ENCODE results near the gene SLC43A2.
"Not testable (repeated sequence)": the region's sequence is repeated elsewhere in the genome, so short reads cannot be mapped to it uniquely, and the experiment has no call there.

The SLC43A2 gene

GRCh38 chr17:1627982-1628855, at the start of gene SLC43A2:
Gene SLC43A2, minus strand, starts transcription at chr17:1628834. Its CDS starts 960 bp downstream, at chr17:1627874.
- peak; percentile 97 for DNase-seq (ENCODE audit: low spot score)

DNA sequence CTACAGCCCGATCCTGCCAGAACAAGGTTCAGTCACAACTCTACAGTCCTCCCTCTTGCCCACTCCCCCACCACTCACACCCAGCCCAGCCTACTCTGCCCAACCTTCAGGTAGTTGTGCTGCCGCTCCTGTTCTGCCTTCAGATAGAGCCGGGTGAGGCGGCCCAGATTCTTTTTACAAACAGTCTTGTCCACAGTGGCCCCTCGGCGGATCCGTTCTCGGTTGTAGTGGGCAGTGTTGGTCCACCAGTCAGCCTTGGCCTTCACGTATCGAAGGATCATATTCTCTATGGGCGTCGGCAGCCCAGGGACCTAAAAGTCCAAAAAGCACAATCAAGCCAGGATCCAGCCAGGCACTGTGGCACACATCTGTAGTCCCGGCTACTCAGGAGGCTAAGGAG, 47.8 kb upstream of the SLC43A2 start:
- DNase-seq (ENCODE audit: low spot score): no peak

- DNase-seq (ENCODE audit: low spot score): no peak
These were observed 44.6 kb upstream of the SLC43A2 start for GRCh38 chr17:1673041-1673785.

GRCh38 chr17:1663934-1664333, 35.3 kb upstream of the SLC43A2 start:
- DNase-seq (ENCODE audit: low spot score): not testable (repeated sequence)

GRCh38 chr17:1661045-1661444, 32.4 kb upstream of the SLC43A2 start:
- DNase-seq (ENCODE audit: low spot score): no peak

- DNase-seq (ENCODE audit: low spot score): no peak
These were observed 29.5 kb upstream of the SLC43A2 start for GRCh38 chr17:1658100-1658499.

- DNase-seq (ENCODE audit: low spot score): no peak
These were observed 25.1 kb upstream of the SLC43A2 start for GRCh38 chr17:1653735-1654134.

GRCh38 chr17:1652794-1653193, 24.2 kb upstream of the SLC43A2 start:
- not testable (repeated sequence) for DNase-seq (ENCODE audit: low spot score)

DNA sequence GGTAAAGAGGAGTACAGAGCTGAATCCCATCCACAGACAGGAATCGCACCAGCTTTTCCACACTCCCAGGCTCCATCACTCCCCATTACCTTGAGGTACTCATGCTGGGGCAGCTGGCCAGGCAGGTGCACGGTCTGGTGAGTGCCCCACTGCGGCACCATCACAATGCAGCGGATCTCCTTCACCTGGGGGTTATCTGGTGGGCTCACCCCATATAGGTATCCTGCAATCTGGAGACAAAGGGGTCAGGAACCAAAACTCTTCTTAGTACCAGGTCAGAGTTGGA, 22.9 kb upstream of the SLC43A2 start:
- DNase-seq (ENCODE audit: low spot score): no peak

DNA sequence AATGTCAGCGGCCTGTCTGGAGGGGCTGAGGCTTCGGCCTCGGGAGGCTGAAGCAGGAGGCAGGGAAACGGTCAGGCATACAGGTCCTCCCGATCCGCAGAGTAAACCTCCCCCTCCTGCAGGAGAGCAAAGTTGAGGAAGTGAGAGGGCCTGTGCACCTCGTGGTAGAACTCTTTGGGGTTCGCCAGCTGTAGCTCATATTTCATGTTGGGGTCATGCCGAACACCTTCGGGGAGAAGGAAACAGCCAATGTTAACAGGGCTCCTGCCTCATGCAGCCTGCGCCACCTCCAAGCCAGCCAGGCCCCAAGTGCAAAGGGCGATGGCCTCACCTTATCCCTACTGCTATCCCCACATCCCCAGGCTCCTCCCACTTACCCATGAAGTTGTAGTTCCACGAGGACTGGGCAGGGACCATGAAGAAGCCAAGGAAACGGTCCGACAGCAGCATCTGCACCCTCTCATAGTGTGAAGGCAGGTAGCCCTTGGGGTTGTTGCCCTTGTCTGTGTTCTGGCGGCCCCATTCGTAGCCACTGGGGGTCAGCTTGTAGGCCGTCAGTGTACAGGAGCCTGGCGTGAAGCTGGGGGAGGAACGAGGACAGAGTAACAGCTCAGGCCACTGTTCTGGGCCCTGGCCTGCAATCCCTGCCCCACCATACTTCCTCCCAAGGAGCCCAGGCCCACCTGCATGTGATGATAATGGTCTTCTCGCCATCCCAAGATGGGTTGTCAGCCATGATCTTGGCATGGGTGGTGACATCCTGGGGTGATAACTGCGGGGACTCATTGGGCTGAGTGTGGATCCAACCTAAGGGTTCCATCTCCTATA, 22.3 kb upstream of the SLC43A2 start:
- no peak for DNase-seq (ENCODE audit: low spot score)

- peak; percentile 57 for DNase-seq (ENCODE audit: low spot score)
These were observed 21.3 kb upstream of the SLC43A2 start, which contains the start of gene RILP for GRCh38 chr17:1649844-1650501. Gene RILP, minus strand, starts transcription at chr17:1649866. Its CDS starts 62 bp downstream, at chr17:1649804.

GRCh38 chr17:1648963-1649843, 20.6 kb upstream of the SLC43A2 start:
- peak; percentile 99 for DNase-seq (ENCODE audit: low spot score)

DNA sequence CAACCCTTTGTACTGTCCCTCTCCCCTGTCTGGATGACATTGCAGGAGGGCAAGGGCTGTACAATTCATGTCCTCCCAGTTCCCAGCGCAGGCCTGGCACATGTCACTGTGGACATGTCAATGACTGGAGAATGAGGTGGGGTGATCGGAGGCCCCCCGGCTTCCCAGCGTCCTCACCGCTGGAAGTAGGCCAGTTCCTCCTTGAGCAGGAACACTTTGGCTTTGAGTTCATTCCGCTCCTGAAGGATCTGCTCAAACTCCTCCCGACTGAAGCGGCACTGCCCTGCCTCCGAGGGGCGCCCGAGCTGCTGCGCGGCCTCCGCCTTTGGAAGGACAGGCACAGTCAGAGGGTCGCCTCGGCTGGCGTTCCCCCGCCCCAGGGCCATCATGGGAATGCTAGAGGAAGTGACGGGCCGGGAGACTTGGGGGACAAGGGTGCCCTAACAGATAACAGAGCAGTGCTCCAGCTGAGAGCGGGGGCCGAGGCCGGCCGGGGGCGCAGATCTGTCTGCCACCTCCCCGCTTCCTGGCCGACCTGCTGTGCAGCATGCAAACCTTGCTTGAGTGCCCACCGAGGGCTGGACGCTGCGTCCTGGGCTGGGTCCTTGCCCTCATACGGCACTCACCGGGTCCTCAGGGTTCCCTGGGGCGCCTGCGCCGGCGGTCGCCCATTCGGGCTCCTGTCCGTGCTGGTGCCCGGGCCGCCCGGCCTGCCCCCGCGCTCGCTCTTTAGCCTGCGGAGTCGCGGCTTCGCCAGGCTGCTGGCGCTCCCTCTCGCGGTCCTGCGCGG, 19.7 kb upstream of the SLC43A2 start:
- no peak for DNase-seq (ENCODE audit: low spot score)

DNA sequence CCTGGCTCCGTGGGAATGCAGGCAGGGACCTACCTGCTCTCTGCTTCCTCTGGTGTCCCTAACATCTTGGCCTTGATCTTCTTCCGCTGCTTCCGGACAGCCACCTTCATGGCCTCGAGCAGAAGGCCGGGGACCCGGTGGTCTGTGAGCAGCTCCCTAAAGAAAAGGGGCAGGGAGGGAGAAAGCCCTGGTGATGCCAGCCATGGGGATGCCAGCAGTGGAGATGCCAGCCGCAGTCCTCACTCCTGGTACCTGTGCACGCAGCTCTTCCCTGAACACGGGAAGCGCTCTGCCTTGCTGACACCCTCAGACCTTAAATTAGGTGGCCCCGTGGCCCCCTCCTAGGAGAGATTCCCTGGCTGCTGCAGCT, 19.2 kb upstream of the SLC43A2 start:
- no peak for DNase-seq (ENCODE audit: low spot score)

- DNase-seq (ENCODE audit: low spot score): no peak
These were observed 17.7 kb upstream of the SLC43A2 start for GRCh38 chr17:1646199-1646875.

DNA sequence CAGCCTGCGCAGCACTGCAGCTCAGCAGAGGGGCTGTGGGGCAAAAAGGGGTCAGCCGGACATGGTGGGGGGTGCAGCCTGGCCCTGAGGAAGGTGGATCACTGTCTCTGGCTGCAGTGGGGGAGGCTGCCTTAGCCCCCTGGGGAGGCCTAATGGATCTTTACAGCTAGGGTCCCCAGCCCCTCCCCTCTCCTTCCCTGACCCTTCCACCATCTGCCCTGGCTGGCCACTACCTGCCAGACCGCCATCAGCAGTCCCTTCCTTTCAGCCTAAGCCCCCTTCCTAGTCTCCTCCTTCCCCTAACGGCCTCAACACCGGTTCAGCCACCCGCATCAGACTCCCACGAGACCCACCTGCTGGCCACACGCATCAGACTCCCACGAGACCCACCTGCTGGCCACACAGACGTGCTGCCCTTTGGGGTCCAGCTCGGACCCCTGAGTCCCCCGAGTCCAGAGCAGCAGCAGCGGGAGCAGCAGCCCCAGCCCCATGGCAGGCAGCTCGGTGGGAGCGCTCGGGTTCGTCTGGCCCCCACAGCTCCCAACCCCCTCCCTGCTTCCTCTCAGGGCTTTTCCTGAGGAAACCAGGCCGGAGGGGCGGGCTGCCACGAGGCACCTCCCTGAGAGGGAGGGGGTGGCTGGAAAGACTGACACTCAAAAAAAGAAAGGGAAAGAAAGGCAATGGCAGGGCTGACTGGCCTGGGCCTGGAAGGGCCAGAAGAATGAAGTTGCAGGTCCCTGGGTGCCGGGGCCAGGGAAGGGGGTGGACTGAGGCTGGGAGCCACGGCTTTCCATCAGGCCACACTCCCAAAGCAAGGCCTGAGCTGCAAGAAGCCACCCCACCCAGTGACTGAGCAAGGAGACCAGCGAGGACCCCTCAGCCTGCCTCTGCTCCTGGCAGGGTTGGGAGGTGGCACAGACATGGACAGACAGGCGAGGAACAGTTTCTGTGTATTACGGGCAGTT, 16.9 kb upstream of the SLC43A2 start, which contains the start of gene SCARF1:
TSS of gene SCARF1 (minus strand) at position 526 of the 965 bp plus-strand sequence. CDS start at position 491, 35 bp downstream.
- no peak for DNase-seq (ENCODE audit: low spot score)

DNA sequence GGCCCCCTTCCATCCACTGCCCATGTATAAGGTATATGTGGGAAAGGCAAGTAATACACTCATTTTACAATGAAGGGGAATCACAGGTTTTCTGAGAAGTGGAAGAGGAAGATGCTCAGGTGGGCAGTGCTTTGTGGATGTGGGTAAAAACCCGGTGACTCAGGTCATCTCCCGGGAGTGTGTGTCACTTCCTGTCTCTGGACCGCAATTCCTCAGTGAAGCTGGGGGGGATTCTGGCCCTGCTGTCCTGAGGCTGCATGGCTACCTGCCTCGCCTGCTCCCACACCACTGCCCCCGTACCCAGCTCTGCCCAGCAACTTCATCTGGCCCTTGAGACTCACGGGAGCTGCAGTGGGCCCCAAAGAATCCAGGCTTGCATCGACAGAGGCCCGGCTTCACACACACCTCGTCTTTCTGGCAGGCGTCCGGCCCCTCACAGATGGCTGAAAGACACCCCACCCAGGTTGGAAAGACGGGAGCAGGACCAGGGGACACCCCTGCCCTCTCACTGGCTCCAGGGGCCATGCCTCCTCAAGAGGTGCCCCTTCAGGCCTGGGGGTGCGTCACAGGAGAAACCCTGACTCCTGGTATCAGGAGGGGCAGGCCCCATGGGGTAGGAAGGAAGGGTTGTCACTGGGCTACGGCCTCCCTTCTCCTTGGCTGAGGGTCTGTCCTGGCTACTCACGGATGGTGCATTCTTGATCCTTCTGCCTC, 16.0 kb upstream of the SLC43A2 start:
- DNase-seq (ENCODE audit: low spot score): peak; percentile 38

Data from AG08396 (cell line).